NCI-H748 treated with DMSO at 0.1 percent for 48 hours (cell line): ENCODE data around the gene ZNF100.
"Not testable (repeated sequence)": the region's sequence is repeated elsewhere in the genome, so short reads cannot be mapped to it uniquely, and the experiment has no call there.

Source experiments
- DNase-seq: peaks from one replicate; lab custom pipeline; 2025; lab: John Stamatoyannopoulos, UW

Gene ZNF100

DNA sequence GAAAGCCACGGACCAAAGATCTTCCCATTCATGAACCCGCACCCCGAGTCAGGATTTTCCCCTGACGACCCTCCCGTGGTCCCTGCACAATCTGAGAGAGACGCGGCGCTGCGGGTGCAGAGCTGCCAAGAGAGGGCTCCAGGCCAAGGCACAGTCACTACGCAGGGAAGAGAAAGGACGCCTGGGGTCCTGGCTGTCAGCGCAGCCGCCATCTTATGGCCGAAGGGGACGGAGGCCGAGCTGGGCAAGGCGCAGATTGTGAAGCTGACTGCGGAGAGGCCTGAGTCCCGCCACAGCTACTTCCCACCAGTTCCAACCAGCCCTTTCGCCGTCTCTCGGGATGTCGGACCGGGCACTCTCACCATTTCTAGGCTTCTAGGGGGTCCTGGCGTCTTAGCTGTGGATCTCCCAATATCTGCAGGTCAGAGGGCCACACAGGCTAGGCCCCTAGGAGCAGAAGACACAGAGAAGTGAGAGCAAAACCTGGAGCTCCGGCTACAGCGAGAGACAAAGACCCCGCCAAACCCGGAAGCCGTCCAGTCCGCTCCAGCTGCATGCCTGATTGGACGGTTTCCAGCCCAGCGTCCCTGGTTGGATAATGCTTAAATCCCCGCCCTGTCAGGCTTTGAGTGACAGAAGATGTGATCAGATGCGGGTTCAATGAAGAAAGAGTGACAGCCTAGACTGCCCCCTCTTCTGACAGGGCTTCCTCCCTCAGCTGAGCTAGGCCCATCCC, at the start of gene ZNF100:
Gene ZNF100, minus strand, starts transcription at position 515 of the 736 bp plus-strand sequence. Its CDS starts 150 bp downstream, at position 365.
- DNase-seq = peak; percentile 84

- no peak for DNase-seq
Measured at GRCh38 chr19:21812448-21812847, 45.1 kb upstream of the ZNF100 start.

DNA sequence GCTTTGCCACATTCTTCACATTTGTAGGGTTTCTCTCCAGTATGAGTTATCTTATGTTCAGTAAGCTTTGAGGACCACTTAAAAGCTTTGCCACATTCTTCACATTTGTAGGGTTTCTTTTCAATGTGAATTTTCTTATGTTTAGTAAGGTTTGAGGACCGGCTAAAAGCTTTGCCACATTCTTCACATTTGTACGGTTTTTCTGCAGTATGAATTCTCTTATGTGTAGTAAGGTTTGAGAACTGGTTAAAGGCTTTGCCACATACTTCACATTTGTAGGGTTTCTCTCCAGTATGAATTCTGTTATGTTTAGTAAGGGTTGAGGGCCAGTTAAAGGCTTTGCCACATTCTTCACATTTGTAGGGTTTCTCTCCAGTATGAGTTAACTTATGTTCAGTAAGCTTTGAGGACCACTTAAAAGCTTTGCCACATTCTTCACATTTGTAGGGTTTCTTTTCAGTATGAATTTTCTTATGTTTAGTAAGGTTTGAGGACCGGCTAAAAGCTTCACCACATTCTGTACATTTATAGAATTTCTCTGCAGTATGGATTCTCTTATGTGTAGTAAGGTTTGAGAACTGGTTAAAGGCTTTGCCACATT, 41.1 kb upstream of the ZNF100 start:
- DNase-seq = not testable (repeated sequence)

- DNase-seq = no peak
Measured at GRCh38 chr19:21789466-21790085, 22.2 kb upstream of the ZNF100 start.

DNA sequence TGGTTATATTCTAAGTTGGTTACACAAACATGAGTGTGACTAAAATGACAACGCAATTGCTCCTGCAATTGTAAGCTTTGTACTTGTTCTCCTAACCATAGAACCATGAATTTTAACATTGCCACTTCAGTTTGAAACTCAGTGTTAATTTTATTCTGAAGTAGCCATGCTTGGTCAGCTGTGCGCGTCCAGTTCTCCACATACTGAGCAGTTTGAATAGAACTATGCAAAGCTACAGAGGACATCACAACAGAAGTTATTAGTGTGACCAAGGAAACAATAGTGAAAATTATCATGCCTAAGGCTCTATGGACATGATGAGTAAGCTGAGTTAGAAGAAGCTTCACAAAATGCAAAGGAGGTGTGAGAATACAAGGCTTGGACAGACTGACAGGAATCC, 19.6 kb upstream of the ZNF100 start:
- DNase-seq = no peak

- DNase-seq = not testable (repeated sequence)
Measured at GRCh38 chr19:21775792-21776191, 8.4 kb upstream of the ZNF100 start.

DNA sequence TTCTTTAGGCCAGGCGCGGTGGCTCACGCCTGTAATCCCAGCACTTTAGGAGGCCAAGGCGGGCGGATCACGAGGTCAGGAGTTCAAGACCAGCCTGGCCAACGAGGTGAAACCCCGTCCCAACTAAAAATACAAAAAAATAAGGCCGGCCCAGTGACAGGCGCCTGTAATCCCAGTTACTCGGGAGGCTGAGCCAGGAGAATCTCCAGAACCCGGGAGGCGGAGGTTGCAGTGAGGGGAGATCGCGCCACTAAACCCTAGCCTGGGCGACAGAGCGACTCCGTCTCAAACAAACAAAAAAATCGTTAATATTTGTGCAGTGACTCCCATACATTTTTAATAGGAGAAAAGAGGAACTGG, 694 bp downstream of the ZNF100 start:
- not testable (repeated sequence) for DNase-seq

DNA sequence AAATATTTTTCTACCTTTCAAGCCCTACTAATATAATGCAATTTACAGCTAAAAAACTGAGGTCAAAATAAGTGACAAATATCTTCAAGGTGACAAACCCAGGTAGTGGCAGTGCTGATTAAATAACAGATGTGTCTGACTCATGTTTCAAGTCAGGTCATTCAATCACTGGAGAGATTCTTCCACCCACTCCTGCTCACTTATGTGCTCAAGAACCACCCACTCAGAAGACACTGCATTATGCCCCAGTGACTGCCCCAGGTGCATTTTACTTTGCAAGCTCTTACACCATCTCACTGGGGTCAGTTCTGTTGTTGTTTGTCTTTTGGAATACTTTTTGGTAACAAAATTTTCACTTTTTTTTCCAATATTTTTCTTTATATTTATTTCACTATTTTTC, 2.2 kb downstream of the ZNF100 start:
- DNase-seq = no peak

DNA sequence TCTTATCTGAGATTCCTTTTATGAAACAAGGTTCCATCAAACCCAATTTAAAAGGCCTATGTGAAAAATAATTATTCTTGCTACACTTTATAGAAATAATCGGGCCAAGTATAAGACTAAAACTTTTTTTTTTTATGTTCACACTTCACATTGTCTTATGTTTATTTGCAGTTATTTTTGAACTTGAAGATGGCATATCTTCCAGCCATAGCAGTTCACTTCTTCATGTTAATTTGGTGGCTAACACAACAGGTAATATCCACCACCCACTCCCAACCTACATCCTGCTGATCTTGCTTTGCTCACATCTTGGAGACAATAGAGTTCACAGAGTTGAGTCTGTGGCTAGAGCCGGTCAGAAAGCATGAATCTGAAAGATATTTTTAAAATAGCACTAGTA, 5.8 kb downstream of the ZNF100 start:
- DNase-seq = not testable (repeated sequence)

- no peak for DNase-seq
Measured at GRCh38 chr19:21758296-21758695, 9.1 kb downstream of the ZNF100 start.

DNA sequence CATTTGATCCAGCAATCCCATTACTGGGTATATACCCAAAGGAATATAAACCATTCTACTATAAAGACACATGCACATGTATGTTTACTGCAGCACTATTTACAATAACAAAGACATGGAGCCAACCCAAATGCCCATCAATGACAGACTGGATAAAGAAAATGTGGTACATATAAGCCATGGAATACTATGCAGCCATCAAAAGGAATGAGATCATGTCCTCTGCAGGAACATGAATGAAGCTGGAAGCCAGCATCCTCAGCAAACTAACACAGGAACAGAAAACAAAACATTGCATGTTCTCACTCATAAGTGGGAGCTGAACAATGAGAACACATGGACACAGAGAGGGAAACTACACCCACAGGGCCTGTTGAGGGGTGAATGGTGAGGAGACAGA, 11.8 kb downstream of the ZNF100 start:
- not testable (repeated sequence) for DNase-seq

GRCh38 chr19:21751384-21751783, 16.0 kb downstream of the ZNF100 start:
- DNase-seq = no peak

GRCh38 chr19:21750586-21751128, 16.7 kb downstream of the ZNF100 start:
- no peak for DNase-seq

DNA sequence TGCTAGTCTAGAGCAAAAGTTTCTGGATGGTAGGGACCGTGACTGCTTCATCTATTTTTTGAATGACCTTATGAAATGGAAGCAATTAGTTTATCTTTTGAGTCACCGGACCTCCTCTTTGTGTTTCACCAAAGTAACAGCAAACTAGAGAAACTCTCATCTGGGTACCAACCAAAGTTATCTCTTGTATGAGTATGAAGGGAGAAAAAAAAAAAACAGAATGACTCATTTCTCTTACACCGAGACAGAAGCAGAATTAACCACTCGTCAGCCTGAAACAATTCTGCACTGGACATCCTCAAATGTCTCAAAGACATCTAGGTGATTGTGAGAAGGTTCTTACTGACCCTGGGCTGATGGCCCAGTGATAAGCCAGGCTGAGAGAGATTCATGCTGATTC, 18.3 kb downstream of the ZNF100 start:
- no peak for DNase-seq

GRCh38 chr19:21748088-21748487, 19.3 kb downstream of the ZNF100 start:
- DNase-seq = no peak

GRCh38 chr19:21740559-21740958, 26.8 kb downstream of the ZNF100 start:
- DNase-seq = no peak

- DNase-seq = not testable (repeated sequence)
Measured at GRCh38 chr19:21726942-21727747, 40.2 kb downstream of the ZNF100 start.

GRCh38 chr19:21713761-21714160, 53.6 kb downstream of the ZNF100 start:
- DNase-seq = no peak

DNA sequence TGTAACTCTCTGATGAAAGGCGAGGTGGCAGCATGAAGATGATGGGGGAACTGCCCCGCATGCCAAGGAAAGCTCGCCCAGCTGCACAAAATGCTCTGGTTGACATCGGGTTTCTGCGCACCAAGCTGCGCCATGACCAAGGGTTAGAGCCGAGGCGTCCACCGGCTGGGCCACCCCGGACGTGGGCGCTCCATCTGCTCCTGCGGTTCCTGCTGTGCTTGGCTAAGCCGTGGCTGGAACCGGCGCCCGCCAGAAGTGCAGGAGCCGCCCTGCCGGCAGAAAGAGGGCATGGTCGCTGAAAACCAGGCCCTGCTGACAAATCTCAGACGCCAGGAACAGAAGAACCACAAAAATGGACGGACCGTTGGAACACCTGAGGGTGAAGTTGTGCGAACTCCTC, 57.9 kb downstream of the ZNF100 start:
- DNase-seq = no peak

GRCh38 chr19:21707878-21708277, 59.5 kb downstream of the ZNF100 start:
- not testable (repeated sequence) for DNase-seq

- no peak for DNase-seq
Measured at GRCh38 chr19:21707065-21707464, 60.3 kb downstream of the ZNF100 start.

- DNase-seq = no peak
Measured at GRCh38 chr19:21705393-21705792, 62.0 kb downstream of the ZNF100 start.
